HEK293 (cell line): ENCODE results near the gene HOXC10.

Experiments
- BCL11A ChIP-seq: fragments of 450-650 bp; formaldehyde crosslinking; IDR thresholded peaks from 2 replicates; pipeline ENCODE4 v1.5.1; 2016; ENCODE audit warnings: low read depth, missing biosample characterization, missing genetic modification characterization
- GLI2 ChIP-seq: fragments of 450-650 bp; formaldehyde crosslinking; IDR thresholded peaks from 2 replicates; pipeline ENCODE4; 2017; ENCODE audit warnings: missing biosample characterization, missing genetic modification characterization, low read depth, borderline replicate concordance
- KLF7 ChIP-seq: fragments of 450-650 bp; formaldehyde crosslinking; IDR thresholded peaks from 2 replicates; pipeline ENCODE4 v1.5.1; 2016; ENCODE audit warnings: missing biosample characterization, missing genetic modification characterization, borderline replicate concordance
- ZFP3 ChIP-seq: fragments of 450-650 bp; formaldehyde crosslinking; IDR thresholded peaks from 2 replicates; pipeline ENCODE4 v1.5.1; 2016; ENCODE audit warnings: low read depth, missing biosample characterization, missing genetic modification characterization
- ZNF138 ChIP-seq: fragments of 450-650 bp; formaldehyde crosslinking; IDR thresholded peaks from 2 replicates; pipeline ENCODE4 v1.5.1; 2016; ENCODE audit warnings: missing biosample characterization, missing genetic modification characterization, borderline replicate concordance
- ZNF16 ChIP-seq: fragments of 450-650 bp; formaldehyde crosslinking; IDR thresholded peaks from 2 replicates; pipeline ENCODE4 v1.5.1; 2016; ENCODE audit warnings: low read depth, missing biosample characterization, missing genetic modification characterization
- ZNF169 ChIP-seq: fragments of 450-650 bp; formaldehyde crosslinking; IDR thresholded peaks from 2 replicates; pipeline ENCODE4 v1.5.1; 2016; ENCODE audit warnings: missing biosample characterization, missing genetic modification characterization
- ZNF248 ChIP-seq: fragments of 450-650 bp; formaldehyde crosslinking; IDR thresholded peaks from 2 replicates; pipeline ENCODE4 v1.5.1; 2017; ENCODE audit warnings: missing biosample characterization, missing genetic modification characterization
- ZNF324 ChIP-seq: fragments of 450-650 bp; formaldehyde crosslinking; IDR thresholded peaks from 2 replicates; pipeline ENCODE4 v1.5.1; 2016; ENCODE audit warnings: missing biosample characterization, missing genetic modification characterization
- ZNF426 ChIP-seq: fragments of 450-650 bp; formaldehyde crosslinking; IDR thresholded peaks from 2 replicates; pipeline ENCODE4 v1.5.1; 2017; ENCODE audit warnings: missing biosample characterization, missing genetic modification characterization, mild to moderate bottlenecking, inconsistent platforms, moderate library complexity
- ZNF510 ChIP-seq: fragments of 450-650 bp; formaldehyde crosslinking; IDR thresholded peaks from 2 replicates; pipeline ENCODE4 v1.5.1; 2018; ENCODE audit warnings: mild to moderate bottlenecking, missing genetic modification characterization, missing biosample characterization; ENCODE audit not compliant: insufficient replicate concordance
- ZNF561 ChIP-seq: fragments of 450-650 bp; IDR thresholded peaks from 2 replicates; pipeline ENCODE4 v1.5.1; 2018; ENCODE audit warnings: missing biosample characterization, missing genetic modification characterization, borderline replicate concordance
- ZNF654 ChIP-seq: fragments of 450-650 bp; formaldehyde crosslinking; IDR thresholded peaks from 2 replicates; pipeline ENCODE4 v1.5.1; 2016; ENCODE audit warnings: low read depth, missing biosample characterization, missing genetic modification characterization
- ZNF785 ChIP-seq: fragments of 450-650 bp; formaldehyde crosslinking; IDR thresholded peaks from 2 replicates; pipeline ENCODE4 v1.5.1; 2016; ENCODE audit warnings: missing biosample characterization, missing genetic modification characterization
- ZNF792 ChIP-seq: fragments of 450-650 bp; formaldehyde crosslinking; IDR thresholded peaks from 2 replicates; pipeline ENCODE4 v1.5.1; 2016; ENCODE audit warnings: missing biosample characterization, missing genetic modification characterization
- ZSCAN23 ChIP-seq: fragments of 450-650 bp; formaldehyde crosslinking; IDR thresholded peaks from 2 replicates; pipeline ENCODE4 v1.5.1; 2016; ENCODE audit warnings: missing biosample characterization, missing genetic modification characterization
- TF ChIP-seq, protein P1 (sequence below): fragments of 450-650 bp; formaldehyde crosslinking; IDR thresholded peaks from 2 replicates; pipeline ENCODE4 v1.5.1; 2016; ENCODE audit warnings: missing biosample characterization, missing genetic modification characterization, borderline replicate concordance
- TF ChIP-seq, protein P2 (sequence below): fragments of 450-650 bp; formaldehyde crosslinking; IDR thresholded peaks from 2 replicates; pipeline ENCODE4 v1.5.1; 2016; ENCODE audit warnings: missing biosample characterization, missing genetic modification characterization
- TF ChIP-seq, protein P3 (sequence below): fragments of 450-650 bp; formaldehyde crosslinking; IDR thresholded peaks from 2 replicates; pipeline ENCODE4 v1.5.1; 2016; ENCODE audit warnings: missing biosample characterization, missing genetic modification characterization
- TF ChIP-seq, protein P4 (sequence below): fragments of 450-650 bp; formaldehyde crosslinking; IDR thresholded peaks from 2 replicates; pipeline ENCODE4 v1.5.1; 2016; ENCODE audit warnings: missing biosample characterization, missing genetic modification characterization
- TF ChIP-seq, protein P5 (sequence below): fragments of 450-650 bp; formaldehyde crosslinking; IDR thresholded peaks from 2 replicates; pipeline ENCODE4 v1.5.1; 2016; ENCODE audit warnings: missing biosample characterization, missing genetic modification characterization

HOXC10 gene

DNA sequence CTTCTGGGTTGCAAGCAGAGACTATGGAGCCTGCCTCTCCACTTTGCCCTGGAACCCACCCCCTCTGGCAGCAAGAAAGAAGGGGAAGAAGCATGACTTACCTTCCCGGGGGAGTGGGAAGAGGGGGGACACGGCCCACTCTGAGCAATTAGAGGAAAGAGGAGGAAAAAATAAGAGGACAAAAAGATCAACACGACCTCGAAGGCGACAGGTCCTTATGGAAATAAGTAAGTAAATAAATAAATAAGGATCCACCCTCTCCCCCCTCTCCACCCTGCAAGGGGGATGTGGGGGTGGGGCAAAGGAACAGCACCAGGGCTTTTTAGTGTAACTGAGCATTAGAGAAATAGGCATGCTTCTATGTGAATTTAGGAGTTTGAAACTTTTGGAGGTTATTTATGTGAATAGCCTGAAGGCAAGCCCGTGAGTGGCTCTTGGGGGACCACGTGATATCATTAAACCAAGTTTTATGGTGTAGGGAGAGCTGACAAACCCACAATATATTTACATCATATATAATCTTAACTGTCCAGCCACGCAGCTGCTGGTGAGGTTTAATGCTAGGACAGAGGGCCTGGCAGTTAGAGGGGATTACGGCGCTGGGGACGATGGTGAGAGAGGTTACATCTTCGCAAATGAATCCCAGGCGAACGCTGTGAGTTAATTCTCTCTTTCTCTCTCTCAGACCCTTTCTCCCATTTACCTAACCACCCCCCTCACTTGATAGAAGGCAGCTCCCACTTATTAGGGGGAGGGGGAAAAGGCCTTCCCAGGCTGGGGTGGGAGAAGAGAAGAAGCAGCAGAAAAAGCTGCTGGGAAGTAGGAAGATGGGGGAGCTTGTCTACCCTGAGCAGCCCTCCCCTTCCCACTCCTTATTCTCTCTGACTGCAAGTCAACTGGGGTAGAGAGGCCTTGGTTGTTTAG, 52.7 kb downstream of the HOXC10 start (continued):
- TF ChIP-seq ZNF248 (no peak), GLI2 (tag by site-specific recombination) (peak; percentile 69; the same call in 1 of the 2 replicates), ZNF785 (tag by site-specific recombination) (no peak), ZNF510 (tag by site-specific recombination) (no peak), ZNF169 (tag by site-specific recombination) (no peak), ZNF792 (tag by site-specific recombination) (no peak), ZFP3 (tag by site-specific recombination) (no peak), BCL11A (tag by site-specific recombination) (peak; percentile 56; the same call in 1 of the 2 replicates), ZNF16 (tag by site-specific recombination) (no peak), KLF7 (peak; percentile 27; the same call in 1 of the 2 replicates), ZNF324 (no peak; the same call in 1 of the 2 replicates), ZNF138 (tag by site-specific recombination) (no peak), ZNF654 (0 out of 2 replicates have a peak, but pooled peaks have one; percentile 3), ZNF561 (tag by site-specific recombination) (peak; percentile 74; the same call in 1 of the 2 replicates), ZSCAN23 (tag by site-specific recombination) (0 out of 2 replicates have a peak, but pooled peaks have one; percentile 40), ZNF426 (no peak)
- TF ChIP-seq, protein P1, sequence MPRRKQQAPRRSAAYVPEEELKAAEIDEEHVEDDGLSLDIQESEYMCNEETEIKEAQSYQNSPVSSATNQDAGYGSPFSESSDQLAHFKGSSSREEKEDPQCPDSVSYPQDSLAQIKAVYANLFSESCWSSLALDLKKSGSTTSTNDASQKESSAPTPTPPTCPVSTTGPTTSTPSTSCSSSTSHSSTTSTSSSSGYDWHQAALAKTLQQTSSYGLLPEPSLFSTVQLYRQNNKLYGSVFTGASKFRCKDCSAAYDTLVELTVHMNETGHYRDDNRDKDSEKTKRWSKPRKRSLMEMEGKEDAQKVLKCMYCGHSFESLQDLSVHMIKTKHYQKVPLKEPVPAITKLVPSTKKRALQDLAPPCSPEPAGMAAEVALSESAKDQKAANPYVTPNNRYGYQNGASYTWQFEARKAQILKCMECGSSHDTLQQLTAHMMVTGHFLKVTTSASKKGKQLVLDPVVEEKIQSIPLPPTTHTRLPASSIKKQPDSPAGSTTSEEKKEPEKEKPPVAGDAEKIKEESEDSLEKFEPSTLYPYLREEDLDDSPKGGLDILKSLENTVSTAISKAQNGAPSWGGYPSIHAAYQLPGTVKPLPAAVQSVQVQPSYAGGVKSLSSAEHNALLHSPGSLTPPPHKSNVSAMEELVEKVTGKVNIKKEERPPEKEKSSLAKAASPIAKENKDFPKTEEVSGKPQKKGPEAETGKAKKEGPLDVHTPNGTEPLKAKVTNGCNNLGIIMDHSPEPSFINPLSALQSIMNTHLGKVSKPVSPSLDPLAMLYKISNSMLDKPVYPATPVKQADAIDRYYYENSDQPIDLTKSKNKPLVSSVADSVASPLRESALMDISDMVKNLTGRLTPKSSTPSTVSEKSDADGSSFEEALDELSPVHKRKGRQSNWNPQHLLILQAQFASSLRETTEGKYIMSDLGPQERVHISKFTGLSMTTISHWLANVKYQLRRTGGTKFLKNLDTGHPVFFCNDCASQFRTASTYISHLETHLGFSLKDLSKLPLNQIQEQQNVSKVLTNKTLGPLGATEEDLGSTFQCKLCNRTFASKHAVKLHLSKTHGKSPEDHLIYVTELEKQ (tag by site-specific recombination), result peak; percentile 83
- TF ChIP-seq, protein P2, sequence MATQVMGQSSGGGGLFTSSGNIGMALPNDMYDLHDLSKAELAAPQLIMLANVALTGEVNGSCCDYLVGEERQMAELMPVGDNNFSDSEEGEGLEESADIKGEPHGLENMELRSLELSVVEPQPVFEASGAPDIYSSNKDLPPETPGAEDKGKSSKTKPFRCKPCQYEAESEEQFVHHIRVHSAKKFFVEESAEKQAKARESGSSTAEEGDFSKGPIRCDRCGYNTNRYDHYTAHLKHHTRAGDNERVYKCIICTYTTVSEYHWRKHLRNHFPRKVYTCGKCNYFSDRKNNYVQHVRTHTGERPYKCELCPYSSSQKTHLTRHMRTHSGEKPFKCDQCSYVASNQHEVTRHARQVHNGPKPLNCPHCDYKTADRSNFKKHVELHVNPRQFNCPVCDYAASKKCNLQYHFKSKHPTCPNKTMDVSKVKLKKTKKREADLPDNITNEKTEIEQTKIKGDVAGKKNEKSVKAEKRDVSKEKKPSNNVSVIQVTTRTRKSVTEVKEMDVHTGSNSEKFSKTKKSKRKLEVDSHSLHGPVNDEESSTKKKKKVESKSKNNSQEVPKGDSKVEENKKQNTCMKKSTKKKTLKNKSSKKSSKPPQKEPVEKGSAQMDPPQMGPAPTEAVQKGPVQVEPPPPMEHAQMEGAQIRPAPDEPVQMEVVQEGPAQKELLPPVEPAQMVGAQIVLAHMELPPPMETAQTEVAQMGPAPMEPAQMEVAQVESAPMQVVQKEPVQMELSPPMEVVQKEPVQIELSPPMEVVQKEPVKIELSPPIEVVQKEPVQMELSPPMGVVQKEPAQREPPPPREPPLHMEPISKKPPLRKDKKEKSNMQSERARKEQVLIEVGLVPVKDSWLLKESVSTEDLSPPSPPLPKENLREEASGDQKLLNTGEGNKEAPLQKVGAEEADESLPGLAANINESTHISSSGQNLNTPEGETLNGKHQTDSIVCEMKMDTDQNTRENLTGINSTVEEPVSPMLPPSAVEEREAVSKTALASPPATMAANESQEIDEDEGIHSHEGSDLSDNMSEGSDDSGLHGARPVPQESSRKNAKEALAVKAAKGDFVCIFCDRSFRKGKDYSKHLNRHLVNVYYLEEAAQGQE (tag by site-specific recombination), result peak; percentile 48; the same call in 1 of the 2 replicates
- TF ChIP-seq, protein P3, sequence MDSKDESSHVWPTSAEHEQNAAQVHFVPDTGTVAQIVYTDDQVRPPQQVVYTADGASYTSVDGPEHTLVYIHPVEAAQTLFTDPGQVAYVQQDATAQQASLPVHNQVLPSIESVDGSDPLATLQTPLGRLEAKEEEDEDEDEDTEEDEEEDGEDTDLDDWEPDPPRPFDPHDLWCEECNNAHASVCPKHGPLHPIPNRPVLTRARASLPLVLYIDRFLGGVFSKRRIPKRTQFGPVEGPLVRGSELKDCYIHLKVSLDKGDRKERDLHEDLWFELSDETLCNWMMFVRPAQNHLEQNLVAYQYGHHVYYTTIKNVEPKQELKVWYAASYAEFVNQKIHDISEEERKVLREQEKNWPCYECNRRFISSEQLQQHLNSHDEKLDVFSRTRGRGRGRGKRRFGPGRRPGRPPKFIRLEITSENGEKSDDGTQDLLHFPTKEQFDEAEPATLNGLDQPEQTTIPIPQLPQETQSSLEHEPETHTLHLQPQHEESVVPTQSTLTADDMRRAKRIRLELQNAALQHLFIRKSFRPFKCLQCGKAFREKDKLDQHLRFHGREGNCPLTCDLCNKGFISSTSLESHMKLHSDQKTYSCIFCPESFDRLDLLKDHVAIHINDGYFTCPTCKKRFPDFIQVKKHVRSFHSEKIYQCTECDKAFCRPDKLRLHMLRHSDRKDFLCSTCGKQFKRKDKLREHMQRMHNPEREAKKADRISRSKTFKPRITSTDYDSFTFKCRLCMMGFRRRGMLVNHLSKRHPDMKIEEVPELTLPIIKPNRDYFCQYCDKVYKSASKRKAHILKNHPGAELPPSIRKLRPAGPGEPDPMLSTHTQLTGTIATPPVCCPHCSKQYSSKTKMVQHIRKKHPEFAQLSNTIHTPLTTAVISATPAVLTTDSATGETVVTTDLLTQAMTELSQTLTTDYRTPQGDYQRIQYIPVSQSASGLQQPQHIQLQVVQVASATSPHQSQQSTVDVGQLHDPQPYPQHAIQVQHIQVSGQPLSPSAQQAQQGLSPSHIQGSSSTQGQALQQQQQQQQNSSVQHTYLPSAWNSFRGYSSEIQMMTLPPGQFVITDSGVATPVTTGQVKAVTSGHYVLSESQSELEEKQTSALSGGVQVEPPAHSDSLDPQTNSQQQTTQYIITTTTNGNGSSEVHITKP (tag by site-specific recombination), result peak; percentile 40
- TF ChIP-seq, protein P4, sequence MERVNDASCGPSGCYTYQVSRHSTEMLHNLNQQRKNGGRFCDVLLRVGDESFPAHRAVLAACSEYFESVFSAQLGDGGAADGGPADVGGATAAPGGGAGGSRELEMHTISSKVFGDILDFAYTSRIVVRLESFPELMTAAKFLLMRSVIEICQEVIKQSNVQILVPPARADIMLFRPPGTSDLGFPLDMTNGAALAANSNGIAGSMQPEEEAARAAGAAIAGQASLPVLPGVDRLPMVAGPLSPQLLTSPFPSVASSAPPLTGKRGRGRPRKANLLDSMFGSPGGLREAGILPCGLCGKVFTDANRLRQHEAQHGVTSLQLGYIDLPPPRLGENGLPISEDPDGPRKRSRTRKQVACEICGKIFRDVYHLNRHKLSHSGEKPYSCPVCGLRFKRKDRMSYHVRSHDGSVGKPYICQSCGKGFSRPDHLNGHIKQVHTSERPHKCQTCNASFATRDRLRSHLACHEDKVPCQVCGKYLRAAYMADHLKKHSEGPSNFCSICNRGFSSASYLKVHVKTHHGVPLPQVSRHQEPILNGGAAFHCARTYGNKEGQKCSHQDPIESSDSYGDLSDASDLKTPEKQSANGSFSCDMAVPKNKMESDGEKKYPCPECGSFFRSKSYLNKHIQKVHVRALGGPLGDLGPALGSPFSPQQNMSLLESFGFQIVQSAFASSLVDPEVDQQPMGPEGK (tag by site-specific recombination), result peak; percentile 60
- TF ChIP-seq, protein P5, sequence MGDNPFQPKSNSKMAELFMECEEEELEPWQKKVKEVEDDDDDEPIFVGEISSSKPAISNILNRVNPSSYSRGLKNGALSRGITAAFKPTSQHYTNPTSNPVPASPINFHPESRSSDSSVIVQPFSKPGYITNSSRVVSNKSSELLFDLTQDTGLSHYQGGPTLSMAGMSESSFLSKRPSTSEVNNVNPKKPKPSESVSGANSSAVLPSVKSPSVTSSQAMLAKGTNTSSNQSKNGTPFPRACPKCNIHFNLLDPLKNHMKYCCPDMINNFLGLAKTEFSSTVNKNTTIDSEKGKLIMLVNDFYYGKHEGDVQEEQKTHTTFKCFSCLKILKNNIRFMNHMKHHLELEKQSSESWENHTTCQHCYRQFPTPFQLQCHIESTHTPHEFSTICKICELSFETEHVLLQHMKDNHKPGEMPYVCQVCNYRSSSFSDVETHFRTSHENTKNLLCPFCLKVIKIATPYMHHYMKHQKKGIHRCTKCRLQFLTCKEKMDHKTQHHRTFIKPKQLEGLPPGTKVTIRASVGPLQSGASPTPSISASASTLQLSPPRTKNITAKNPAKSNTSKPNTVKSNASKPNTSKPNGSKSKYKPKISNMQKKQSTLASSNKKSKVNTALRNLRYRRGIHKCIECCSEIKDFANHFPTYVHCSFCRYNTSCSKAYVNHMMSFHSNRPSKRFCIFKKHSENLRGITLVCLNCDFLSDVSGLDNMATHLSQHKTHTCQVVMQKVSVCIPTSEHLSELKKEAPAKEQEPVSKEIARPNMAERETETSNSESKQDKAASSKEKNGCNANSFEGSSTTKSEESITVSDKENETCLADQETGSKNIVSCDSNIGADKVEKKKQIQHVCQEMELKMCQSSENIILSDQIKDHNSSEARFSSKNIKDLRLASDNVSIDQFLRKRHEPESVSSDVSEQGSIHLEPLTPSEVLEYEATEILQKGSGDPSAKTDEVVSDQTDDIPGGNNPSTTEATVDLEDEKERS (tag by site-specific recombination), result no peak
